ENCODE measurements around the gene CNKSR2.
"Not testable (repeated sequence)": the region's sequence is repeated elsewhere in the genome, so short reads cannot be mapped to it uniquely, and the experiment has no call there.

Gene CNKSR2

DNA sequence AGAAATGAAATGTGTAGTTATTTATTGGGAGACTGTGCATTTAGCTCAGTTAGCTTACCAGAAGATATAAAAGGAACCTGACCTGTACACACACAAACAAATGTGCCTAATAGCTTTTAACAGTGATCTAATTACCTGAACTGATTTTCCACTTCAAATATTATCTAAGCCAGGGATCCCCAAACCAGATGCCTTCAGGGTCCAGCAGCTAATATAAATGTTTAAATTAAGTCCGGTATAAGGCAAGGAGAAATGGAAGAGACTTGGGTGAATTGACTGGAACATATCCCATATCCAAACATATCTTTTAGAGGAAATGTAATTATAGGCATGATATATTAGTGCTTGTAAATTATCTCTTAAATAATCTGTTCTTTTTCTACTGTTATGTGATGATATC is 66.7 kb downstream of the CNKSR2 start:
- DNase-seq (ENCODE audit: low read depth, low spot score) = no peak

GRCh38 chrX:21457718-21458117 is 83.5 kb downstream of the CNKSR2 start:
- DNase-seq (ENCODE audit: low read depth, low spot score) = no peak

DNA sequence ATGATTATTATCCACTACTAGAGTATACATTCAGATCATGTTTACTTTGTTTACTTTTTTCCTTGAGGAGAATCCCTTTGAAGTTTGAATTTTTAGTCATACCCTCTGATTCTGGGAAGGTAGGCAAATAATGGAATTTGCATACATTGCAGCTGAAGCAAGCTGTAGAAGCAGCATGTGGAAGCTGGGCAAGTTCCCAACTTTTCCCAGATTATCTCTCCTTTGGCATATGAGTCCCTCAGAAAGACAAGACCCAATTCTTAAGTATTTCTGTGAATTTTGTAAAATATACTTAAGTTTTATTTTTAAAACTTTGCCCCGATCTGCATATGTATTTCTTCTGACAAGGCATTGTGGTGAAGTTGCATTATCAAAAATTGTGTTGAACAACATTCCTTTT is 94.9 kb downstream of the CNKSR2 start:
- DNase-seq (ENCODE audit: low read depth, low spot score) = no peak

GRCh38 chrX:21476909-21477308 is 102.7 kb downstream of the CNKSR2 start:
- DNase-seq (ENCODE audit: low read depth, low spot score) = no peak

GRCh38 chrX:21479695-21480270 is 105.6 kb downstream of the CNKSR2 start:
- DNase-seq (ENCODE audit: low read depth, low spot score) = no peak

DNA sequence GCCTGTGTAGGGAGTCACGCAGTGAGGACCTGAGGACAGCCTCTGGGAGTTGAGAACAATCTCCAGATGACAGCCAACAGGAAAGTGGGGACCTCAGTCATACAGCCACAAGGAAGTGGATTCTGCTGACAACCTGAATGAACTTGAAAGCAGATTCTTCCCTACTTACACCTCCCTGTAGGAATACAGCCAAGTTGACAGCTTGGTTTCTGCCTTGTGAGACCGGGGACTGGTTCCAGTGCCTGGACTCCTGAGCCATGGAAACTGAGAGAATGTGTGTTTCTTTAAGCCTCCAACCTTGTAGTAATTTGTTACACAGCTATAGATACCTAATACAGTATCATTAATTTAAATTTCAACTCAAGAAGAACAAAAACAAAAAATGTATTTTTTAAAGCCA is 107.5 kb downstream of the CNKSR2 start:
- DNase-seq (ENCODE audit: low read depth, low spot score) = no peak

GRCh38 chrX:21484051-21484450 is 109.8 kb downstream of the CNKSR2 start:
- DNase-seq (ENCODE audit: low read depth, low spot score) = not testable (repeated sequence)

DNA sequence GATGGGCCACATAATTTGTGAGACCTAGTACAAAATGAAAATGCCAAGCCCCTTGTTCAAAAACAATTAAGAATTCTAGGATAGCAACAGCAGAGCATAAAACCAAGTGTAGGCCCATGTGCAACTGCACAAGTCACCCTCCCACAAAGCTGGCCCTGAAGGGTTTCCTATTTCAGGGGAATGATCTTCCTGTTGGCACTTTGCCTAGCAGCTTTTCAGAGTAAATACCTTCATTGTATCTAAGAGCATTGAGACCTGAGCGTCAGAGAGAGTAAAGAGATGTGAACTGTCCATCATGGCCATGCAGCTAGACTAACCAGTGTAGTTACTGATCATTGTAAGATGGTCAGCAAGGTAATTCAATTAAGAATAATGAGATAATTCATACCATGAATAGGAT is 113.6 kb downstream of the CNKSR2 start:
- no peak for DNase-seq (ENCODE audit: low read depth, low spot score)

- no peak for DNase-seq (ENCODE audit: low read depth, low spot score)
These were observed 116.1 kb downstream of the CNKSR2 start for GRCh38 chrX:21490341-21490740.

- DNase-seq (ENCODE audit: low read depth, low spot score) = no peak
These were observed 119.1 kb downstream of the CNKSR2 start for GRCh38 chrX:21493226-21493830.

- DNase-seq (ENCODE audit: low read depth, low spot score) = no peak
These were observed 129.4 kb downstream of the CNKSR2 start for GRCh38 chrX:21503593-21503992.

DNA sequence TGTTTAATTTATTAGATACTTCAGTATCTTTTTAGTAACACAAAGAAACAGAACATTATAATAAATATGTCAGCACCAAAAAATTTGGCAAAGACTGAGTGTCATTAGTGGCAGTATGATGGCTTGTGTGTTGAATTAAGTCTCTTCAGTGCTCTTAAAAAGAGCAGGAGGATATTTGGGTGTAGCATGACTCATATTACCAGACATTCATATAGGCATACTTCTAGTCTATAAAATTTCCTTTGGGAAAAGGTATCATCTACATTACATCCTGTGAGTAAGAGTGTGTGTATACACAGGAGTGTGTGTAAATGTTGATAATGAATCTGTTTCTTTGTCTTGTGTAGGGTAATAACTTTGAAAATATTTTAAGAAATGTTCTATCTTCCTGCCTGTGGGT is 135.7 kb downstream of the CNKSR2 start:
- no peak for DNase-seq (ENCODE audit: low read depth, low spot score)

DNA sequence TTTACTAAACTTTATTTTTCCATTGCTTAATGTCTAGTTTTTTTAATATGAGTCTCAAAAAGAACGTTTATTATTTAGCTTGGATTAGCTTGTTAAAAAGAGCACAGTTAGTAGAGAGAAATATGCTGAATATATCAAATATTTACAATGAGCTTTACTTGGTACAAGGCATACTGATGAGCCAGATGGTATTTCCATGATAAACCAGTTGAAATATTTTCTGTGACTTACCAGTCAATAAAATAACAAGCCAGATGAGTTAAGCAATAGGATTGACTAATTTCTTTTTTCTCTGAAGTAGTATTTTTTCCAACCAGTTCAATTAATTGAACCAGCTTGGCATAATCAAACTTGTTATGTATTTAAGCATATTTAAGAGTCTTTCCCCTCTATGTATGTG is 149.8 kb downstream of the CNKSR2 start:
- DNase-seq (ENCODE audit: low read depth, low spot score) = no peak

GRCh38 chrX:21528076-21528475 is 153.9 kb downstream of the CNKSR2 start:
- DNase-seq (ENCODE audit: low read depth, low spot score) = no peak

- DNase-seq (ENCODE audit: low read depth, low spot score) = no peak
These were observed 155.6 kb downstream of the CNKSR2 start for GRCh38 chrX:21529771-21530170.

GRCh38 chrX:21544642-21545041 is 170.4 kb downstream of the CNKSR2 start:
- not testable (repeated sequence) for DNase-seq (ENCODE audit: low read depth, low spot score)

- DNase-seq (ENCODE audit: low read depth, low spot score) = no peak
These were observed 185.2 kb downstream of the CNKSR2 start for GRCh38 chrX:21559417-21559816.

DNA sequence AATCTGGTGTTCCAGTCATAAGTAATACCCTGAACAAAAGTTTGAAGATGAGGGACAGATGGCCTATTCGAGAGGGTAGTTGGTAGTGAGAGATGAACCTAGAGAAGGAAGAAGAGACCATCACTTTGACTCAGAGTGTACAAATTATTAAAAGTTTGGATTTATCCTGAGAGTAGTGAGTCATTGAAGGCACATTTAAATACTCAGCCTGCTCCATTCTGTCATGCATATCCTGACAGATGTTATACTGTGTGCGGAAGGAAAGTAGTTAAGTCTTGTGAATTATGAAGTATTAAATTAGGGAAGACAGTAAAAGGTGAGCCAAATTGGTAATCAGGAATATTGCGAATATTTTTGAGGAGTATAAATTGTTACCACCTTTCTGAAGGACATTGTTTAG is 190.8 kb downstream of the CNKSR2 start:
- DNase-seq (ENCODE audit: low read depth, low spot score) = no peak

DNA sequence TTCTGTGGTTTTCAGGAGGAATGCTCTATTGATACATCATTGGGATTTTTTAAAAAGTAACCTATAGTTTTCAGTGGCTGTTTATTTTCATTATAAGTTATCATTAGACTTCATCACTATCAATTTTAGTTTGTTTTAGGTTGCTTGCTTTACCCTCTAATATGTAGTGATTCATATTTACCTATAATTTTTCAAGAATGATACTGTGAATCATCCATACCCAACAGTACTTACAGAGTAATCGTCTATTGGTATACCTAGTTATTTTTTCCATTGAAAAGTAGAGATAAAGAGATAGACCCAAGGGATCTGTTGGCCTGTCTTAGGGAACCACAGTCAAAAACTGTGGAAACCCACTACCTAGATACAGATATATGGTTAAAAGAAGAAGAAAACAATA is 200.6 kb downstream of the CNKSR2 start:
- no peak for DNase-seq (ENCODE audit: low read depth, low spot score)

GRCh38 chrX:21581479-21581878 is 207.3 kb downstream of the CNKSR2 start:
- DNase-seq (ENCODE audit: low read depth, low spot score) = no peak

DNA sequence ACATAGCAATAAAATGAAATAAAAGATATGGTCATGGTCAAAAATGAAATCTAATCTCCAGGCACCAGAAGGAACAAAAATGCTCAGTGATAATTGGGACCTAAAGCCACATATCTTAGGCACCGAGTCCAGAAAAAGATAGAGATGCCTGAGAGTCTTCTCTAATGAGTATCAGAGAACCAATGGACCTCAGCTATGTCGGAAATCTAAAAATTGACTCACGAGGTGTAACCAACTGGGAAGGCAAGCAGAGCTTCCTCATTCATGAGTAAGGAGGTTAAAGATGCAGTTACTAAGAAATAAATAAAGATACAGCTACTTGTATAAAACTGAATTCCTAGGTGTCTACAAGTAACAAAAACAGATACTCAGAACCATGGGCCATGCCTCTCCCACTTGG is 211.8 kb downstream of the CNKSR2 start:
- DNase-seq (ENCODE audit: low read depth, low spot score) = no peak

GRCh38 chrX:21590012-21590776 is 216.0 kb downstream of the CNKSR2 start:
- no peak for DNase-seq (ENCODE audit: low read depth, low spot score)

DNA sequence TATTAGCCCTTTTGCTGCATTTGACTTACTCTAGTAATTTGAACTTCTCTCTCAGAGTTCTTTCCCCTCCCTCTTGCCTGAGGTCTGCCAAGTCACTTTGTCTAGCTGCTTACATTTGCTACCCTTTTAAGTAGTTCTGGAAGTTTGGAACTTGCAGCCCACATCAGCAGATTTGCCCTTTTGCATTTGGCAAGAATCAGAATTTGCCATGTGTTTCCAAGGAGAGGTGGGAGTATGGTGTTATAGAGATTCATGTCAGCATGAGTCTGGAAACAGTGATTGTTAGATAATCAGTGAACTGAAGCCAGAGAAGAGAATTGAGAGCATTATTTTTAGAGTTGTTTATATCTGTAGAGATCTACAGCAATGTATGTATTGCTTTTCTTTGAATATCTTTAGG is 231.8 kb downstream of the CNKSR2 start:
- no peak for DNase-seq (ENCODE audit: low read depth, low spot score)
